Liver (tissue), 9 donors: Measurements from ENCODE around the gene DNAJC9. TPM values are rescaled to one million over a fixed set of nuclear protein-coding genes. Genes with fewer than 3 reads are reported as not detected.

Experiments used
- DNase-seq: peaks from one replicate; pipeline ENCODE4 v3.0.0-alpha.2; 2017; ENCODE audit warnings: low spot score
- H3K27ac ChIP-seq, 2 donors: one replicate each; pipeline ENCODE4 v1.7.0; 2013; ENCODE audit warnings: inconsistent platforms in 2 of 2, low read length in 2 of 2, control low read depth in 1 of 2, low read depth in 1 of 2, mild to moderate bottlenecking in 1 of 2
- H3K27me3 ChIP-seq, 4 donors: one replicate each; pipeline versions ENCODE4 v1.6.1 to v1.7.0; 2013; ENCODE audit warnings: low read length in 3 of 4, inconsistent platforms in 1 of 4, mild to moderate bottlenecking in 1 of 4, moderate library complexity in 1 of 4; ENCODE audit not compliant: control insufficient read depth in 4 of 4, insufficient read depth in 4 of 4
- H3K36me3 ChIP-seq, 4 donors: one replicate each; pipeline versions ENCODE4 v1.6.1 to v1.7.0; 2013; ENCODE audit warnings: low read length in 3 of 4, mild to moderate bottlenecking in 3 of 4, low read depth in 1 of 4, moderate library complexity in 1 of 4; ENCODE audit not compliant: control insufficient read depth in 4 of 4, insufficient read depth in 3 of 4
- H3K4me1 ChIP-seq, 4 donors: one replicate each; pipeline versions ENCODE4 v1.6.1 to v1.7.0; 2013; ENCODE audit warnings: low read length in 3 of 4, mild to moderate bottlenecking in 3 of 4, moderate library complexity in 1 of 4; ENCODE audit not compliant: control insufficient read depth in 4 of 4, insufficient read depth in 4 of 4
- H3K4me3 ChIP-seq, 3 donors: one replicate each; pipeline versions ENCODE4 v1.6.1 to v1.7.0; 2013; ENCODE audit warnings: low read length in 3 of 3, control low read depth in 1 of 3, low read depth in 1 of 3, mild to moderate bottlenecking in 1 of 3
- H3K9ac ChIP-seq, 2 donors: one replicate each; pipeline ENCODE4 v1.7.0; 2013; ENCODE audit warnings: low read length in 2 of 2, mild to moderate bottlenecking in 2 of 2, moderate library complexity in 2 of 2, control low read depth in 1 of 2, low read depth in 1 of 2
- H3K9me3 ChIP-seq, 4 donors: one replicate each; pipeline versions ENCODE4 v1.6.1 to v1.7.0; 2013; ENCODE audit warnings: low read length in 3 of 4; ENCODE audit not compliant: control insufficient read depth in 4 of 4
- EGR1 ChIP-seq, 2 donors: IDR thresholded peaks; 2 replicates each; pipeline ENCODE4 v1.6.1; 2016 to 2018; ENCODE audit warnings: antibody characterized with exemption in 2 of 2, low read depth in 2 of 2
- FOXA2 ChIP-seq: IDR thresholded peaks from 2 replicates; pipeline ENCODE4 v1.6.1; 2016; ENCODE audit warnings: antibody characterized with exemption
- HNF4A ChIP-seq, 2 donors: conservative IDR thresholded peaks; 2 replicates each; pipeline ENCODE4 v1.6.1; 2016; ENCODE audit warnings: antibody characterized with exemption in 2 of 2, mild to moderate bottlenecking in 2 of 2
- HNF4G ChIP-seq: IDR thresholded peaks from 2 replicates; pipeline ENCODE4 v1.6.1; 2016; ENCODE audit warnings: antibody characterized with exemption
- NR2F2 ChIP-seq: IDR thresholded peaks from 2 replicates; pipeline ENCODE4 v1.6.1; 2016; ENCODE audit warnings: antibody characterized with exemption
- RAD21 ChIP-seq, 2 donors: IDR thresholded peaks; 2 replicates each; pipeline ENCODE4 v1.6.1; 2016; ENCODE audit warnings: antibody characterized with exemption in 2 of 2, mild to moderate bottlenecking in 2 of 2
- REST ChIP-seq: IDR thresholded peaks from 2 replicates; pipeline ENCODE4 v1.6.1; 2016; ENCODE audit warnings: antibody characterized with exemption, mild to moderate bottlenecking
- SP1 ChIP-seq: IDR thresholded peaks from 2 replicates; pipeline ENCODE4 v1.6.1; 2018; ENCODE audit warnings: antibody characterized with exemption, mild to moderate bottlenecking
- TAF1 ChIP-seq: conservative IDR thresholded peaks from 2 replicates; pipeline ENCODE4 v1.6.1; 2016; ENCODE audit warnings: antibody characterized with exemption, mild to moderate bottlenecking
- YY1 ChIP-seq: IDR thresholded peaks from 2 replicates; pipeline ENCODE4 v1.6.1; 2016; ENCODE audit warnings: antibody characterized with exemption, mild to moderate bottlenecking
- WGBS: extraction: QIAGEN DNeasy Blood & Tissue Kit; methylation state at CpG from one replicate; pipeline ENCODE4 v1.1.7; 2013; 5-methylcytosine and 5-hydroxymethylcytosine counted together
- polyA plus RNA-seq, 2 donors: library from polyadenylated mRNA; stranded (reverse) in 1 of 2; unstranded in 1 of 2; fragments of 200-250 nt in 1 of 2; fragments of >200 nt in 1 of 2; fragmentation: Nextera tagmentation in 1 of 2; extraction: Ambion mirVana in 1 of 2; gene quantifications; one replicate each; pipeline versions ENCODE4 v1.2.1 to v1.2.3, GENCODE V29; 2013 to 2015
- total RNA-seq, 2 donors: library from RNA; depleted of rRNA; stranded (reverse); fragments of >200 nt; gene quantifications; one replicate each; pipeline ENCODE4 v1.2.3, GENCODE V29; 2014
- TF ChIP-seq, protein P1 (sequence below): fragments of 150-350 bp; IDR thresholded peaks from 2 replicates; pipeline ENCODE4 v1.5.1; 2017; ENCODE audit warnings: improper control_type of control experiment, low read depth, low read length; ENCODE audit not compliant: missing input control
- TF ChIP-seq, protein P2 (sequence below): IDR thresholded peaks from 2 replicates; pipeline ENCODE4 v1.6.1; 2016; ENCODE audit warnings: antibody characterized with exemption
- TF ChIP-seq, protein P3 (sequence below): IDR thresholded peaks from 2 replicates; pipeline ENCODE4 v1.6.1; 2016; ENCODE audit warnings: antibody characterized with exemption
- donor health status: healthy.
- donor health status: healthy.
- donor health status: healthy.
- donor health status: healthy.
- donor health status: healthy.

The DNAJC9 gene
- total and polyA plus RNA-seq, 4 donors, result 4.1 to 45.5 (median 9.9) TPM

DNA sequence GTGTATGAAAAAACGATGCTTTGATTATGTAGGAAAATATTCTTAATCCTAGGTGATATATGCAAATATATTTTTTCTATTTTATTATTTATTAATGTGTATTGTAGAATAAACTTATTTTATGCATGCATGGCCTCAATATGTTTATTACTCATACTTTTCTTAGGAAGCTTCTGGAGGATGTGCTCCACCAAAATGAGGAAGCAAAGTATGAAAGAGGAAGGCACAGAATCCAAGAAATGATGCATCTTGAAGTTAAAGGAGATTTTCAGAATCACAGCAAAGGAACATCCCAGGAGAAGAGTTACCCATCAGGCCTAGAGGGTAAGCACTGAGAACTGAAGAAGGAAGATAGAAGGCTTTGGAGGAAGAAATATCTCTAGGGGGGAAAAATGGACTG, 40.4 kb upstream of the DNAJC9 start:
- H3K36me3 ChIP-seq, result no peaks in the 10 kb centered on the region
- H3K4me1 ChIP-seq, result no peaks in the 10 kb centered on the region
- no peak overlapping the region for H3K9ac ChIP-seq
- no peaks in the 10 kb centered on the region for H3K9me3 ChIP-seq
- 87% methylated on average over 1 of the region's 1 CpG for WGBS
- no peak for DNase-seq
- TF ChIP-seq, protein P1, sequence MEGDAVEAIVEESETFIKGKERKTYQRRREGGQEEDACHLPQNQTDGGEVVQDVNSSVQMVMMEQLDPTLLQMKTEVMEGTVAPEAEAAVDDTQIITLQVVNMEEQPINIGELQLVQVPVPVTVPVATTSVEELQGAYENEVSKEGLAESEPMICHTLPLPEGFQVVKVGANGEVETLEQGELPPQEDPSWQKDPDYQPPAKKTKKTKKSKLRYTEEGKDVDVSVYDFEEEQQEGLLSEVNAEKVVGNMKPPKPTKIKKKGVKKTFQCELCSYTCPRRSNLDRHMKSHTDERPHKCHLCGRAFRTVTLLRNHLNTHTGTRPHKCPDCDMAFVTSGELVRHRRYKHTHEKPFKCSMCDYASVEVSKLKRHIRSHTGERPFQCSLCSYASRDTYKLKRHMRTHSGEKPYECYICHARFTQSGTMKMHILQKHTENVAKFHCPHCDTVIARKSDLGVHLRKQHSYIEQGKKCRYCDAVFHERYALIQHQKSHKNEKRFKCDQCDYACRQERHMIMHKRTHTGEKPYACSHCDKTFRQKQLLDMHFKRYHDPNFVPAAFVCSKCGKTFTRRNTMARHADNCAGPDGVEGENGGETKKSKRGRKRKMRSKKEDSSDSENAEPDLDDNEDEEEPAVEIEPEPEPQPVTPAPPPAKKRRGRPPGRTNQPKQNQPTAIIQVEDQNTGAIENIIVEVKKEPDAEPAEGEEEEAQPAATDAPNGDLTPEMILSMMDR, result no peak
- TF ChIP-seq EGR1 (IDR thresholded peaks at IDR 0.05; ENCODE audit: low read depth in 2 of 2), result no peak
- no peak for TF ChIP-seq RAD21 (IDR thresholded peaks at IDR 0.05)
- TF ChIP-seq, protein P2, sequence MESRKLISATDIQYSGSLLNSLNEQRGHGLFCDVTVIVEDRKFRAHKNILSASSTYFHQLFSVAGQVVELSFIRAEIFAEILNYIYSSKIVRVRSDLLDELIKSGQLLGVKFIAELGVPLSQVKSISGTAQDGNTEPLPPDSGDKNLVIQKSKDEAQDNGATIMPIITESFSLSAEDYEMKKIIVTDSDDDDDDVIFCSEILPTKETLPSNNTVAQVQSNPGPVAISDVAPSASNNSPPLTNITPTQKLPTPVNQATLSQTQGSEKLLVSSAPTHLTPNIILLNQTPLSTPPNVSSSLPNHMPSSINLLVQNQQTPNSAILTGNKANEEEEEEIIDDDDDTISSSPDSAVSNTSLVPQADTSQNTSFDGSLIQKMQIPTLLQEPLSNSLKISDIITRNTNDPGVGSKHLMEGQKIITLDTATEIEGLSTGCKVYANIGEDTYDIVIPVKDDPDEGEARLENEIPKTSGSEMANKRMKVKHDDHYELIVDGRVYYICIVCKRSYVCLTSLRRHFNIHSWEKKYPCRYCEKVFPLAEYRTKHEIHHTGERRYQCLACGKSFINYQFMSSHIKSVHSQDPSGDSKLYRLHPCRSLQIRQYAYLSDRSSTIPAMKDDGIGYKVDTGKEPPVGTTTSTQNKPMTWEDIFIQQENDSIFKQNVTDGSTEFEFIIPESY, result no peak
- TF ChIP-seq HNF4G, result no peak
- no peak for TF ChIP-seq NR2F2
- TF ChIP-seq YY1, result no peak
- TF ChIP-seq HNF4A (conservative IDR thresholded peaks at IDR 0.05), result no peak
- TF ChIP-seq, protein P3, sequence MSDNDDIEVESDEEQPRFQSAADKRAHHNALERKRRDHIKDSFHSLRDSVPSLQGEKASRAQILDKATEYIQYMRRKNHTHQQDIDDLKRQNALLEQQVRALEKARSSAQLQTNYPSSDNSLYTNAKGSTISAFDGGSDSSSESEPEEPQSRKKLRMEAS, result no peak
- no peak for TF ChIP-seq SP1
- no peak for TF ChIP-seq REST
- TF ChIP-seq FOXA2, result no peak
- TF ChIP-seq TAF1, result no peak
- no peaks in the 10 kb centered on the region for H3K27me3 ChIP-seq
- no peak overlapping the region for H3K27ac ChIP-seq
- H3K4me3 ChIP-seq, result no peak overlapping the region

GRCh38 chr10:73281097-73281496, 34.0 kb upstream of the DNAJC9 start:
- 93% methylated on average over 3 of the region's 3 CpGs for WGBS
- TF ChIP-seq, protein P1, result no peak
- no peak for TF ChIP-seq RAD21 (IDR thresholded peaks at IDR 0.05)
- H3K4me3 ChIP-seq, result no peak overlapping the region
- H3K27me3 ChIP-seq, result no peaks in the 10 kb centered on the region
- no peaks in the 10 kb centered on the region for H3K4me1 ChIP-seq
- no peaks in the 10 kb centered on the region for H3K36me3 ChIP-seq
- H3K9me3 ChIP-seq, result no peaks in the 10 kb centered on the region
- DNase-seq, result no peak
- no peak overlapping the region for H3K27ac ChIP-seq
- no peak overlapping the region for H3K9ac ChIP-seq
